Nucleus accumbens (tissue), 56 donors: ENCODE data around the gene DERA.
"Not testable (repeated sequence)": the region's sequence is repeated elsewhere in the genome, so short reads cannot be mapped to it uniquely, and the experiment has no call there.

ENCODE experiments used
- DNase-seq, 56 donors: peaks; one replicate each; lab custom pipeline; 2025; lab: John Stamatoyannopoulos, UW

DERA gene

GRCh38 chr12:15899282-15899870, 11.8 kb upstream of the DERA start:
- DNase-seq, result no peak

- DNase-seq, result no peak
Measured at GRCh38 chr12:15904378-15904920, 6.7 kb upstream of the DERA start.

- DNase-seq, result no peak
Measured at GRCh38 chr12:15910468-15910863, 666 bp upstream of the DERA start.

GRCh38 chr12:15911931-15912330, 799 bp downstream of the DERA start:
- not testable (repeated sequence) for DNase-seq

GRCh38 chr12:15914131-15914530, 3.0 kb downstream of the DERA start:
- not testable (repeated sequence) for DNase-seq

- DNase-seq, result no peak
Measured at GRCh38 chr12:15918066-15918465, 6.9 kb downstream of the DERA start.

- DNase-seq, result no peak
Measured at GRCh38 chr12:15919418-15919817, 8.3 kb downstream of the DERA start.

- no peak for DNase-seq
Measured at GRCh38 chr12:15924956-15925355, 13.8 kb downstream of the DERA start.

GRCh38 chr12:15928346-15928745, 17.2 kb downstream of the DERA start:
- no peak for DNase-seq

- DNase-seq, result peak in 23 of 56 donors; percentile 1 to 50 (median 9)
Measured at GRCh38 chr12:15928870-15929571, 17.9 kb downstream of the DERA start.

GRCh38 chr12:15931590-15932053, 20.5 kb downstream of the DERA start:
- peak in 1 of 56 donors; percentile 1 for DNase-seq

GRCh38 chr12:15932327-15932726, 21.2 kb downstream of the DERA start:
- DNase-seq, result no peak

GRCh38 chr12:15932971-15933370, 21.8 kb downstream of the DERA start:
- DNase-seq, result no peak

GRCh38 chr12:15933751-15934150, 22.6 kb downstream of the DERA start:
- DNase-seq, result no peak

GRCh38 chr12:15936751-15937150, 25.6 kb downstream of the DERA start:
- no peak for DNase-seq

- DNase-seq, result no peak
Measured at GRCh38 chr12:15937902-15938301, 26.8 kb downstream of the DERA start.

- no peak for DNase-seq
Measured at GRCh38 chr12:15939111-15939510, 28.0 kb downstream of the DERA start.

- DNase-seq, result no peak
Measured at GRCh38 chr12:15942475-15942874, 31.3 kb downstream of the DERA start.

- DNase-seq, result not testable (repeated sequence)
Measured at GRCh38 chr12:15943519-15943918, 32.4 kb downstream of the DERA start.

GRCh38 chr12:15948461-15948860, 37.3 kb downstream of the DERA start:
- not testable (repeated sequence) for DNase-seq

- no peak for DNase-seq
Measured at GRCh38 chr12:15955281-15955680, 44.1 kb downstream of the DERA start.

GRCh38 chr12:15956010-15956409, 44.9 kb downstream of the DERA start:
- DNase-seq, result no peak
